GM23338 (cell line): ENCODE data around the gene LTBP4. TPM values are rescaled to one million over a fixed set of nuclear protein-coding genes. Genes with fewer than 3 reads are reported as not detected.
A peak's percentile ranks its signal among the peaks of the same experiment; 100 is the strongest.

Experiments
- ATAC-seq: fragments of 200-7000 bp; cut with Tn5 transposase; 3 replicates; pipeline ENCODE4 v1.9.1; 2020
- DNase-seq: peaks from one replicate; pipeline ENCODE4 v3.0.0-alpha.2; 2015; ENCODE audit warnings: low spot score
- H2AFZ ChIP-seq: fragments of 200-600 bp; sonication (generic); 2 replicates; pipeline ENCODE4 v1.8.0; 2016; ENCODE audit warnings: antibody characterized with exemption, mild to moderate bottlenecking, moderate library complexity
- H3F3A ChIP-seq: fragments of 200-600 bp; sonication (generic); replicated peaks from 2 replicates; pipeline ENCODE4 v1.8.0; 2017; ENCODE audit warnings: antibody characterized with exemption, mixed run types, low read depth
- H3K27ac ChIP-seq: fragments of 200-600 bp; sonication (generic); 2 replicates; pipeline ENCODE4 v1.6.1; 2016; ENCODE audit warnings: low read depth
- H3K27me3 ChIP-seq: fragments of 200-600 bp; sonication (generic); 2 replicates; pipeline ENCODE4 v1.8.0; 2016; ENCODE audit warnings: mild to moderate bottlenecking, mixed run types, moderate library complexity; ENCODE audit not compliant: insufficient read depth
- H3K36me3 ChIP-seq: fragments of 200-600 bp; sonication (generic); 2 replicates; pipeline ENCODE4 v1.8.0; 2016; ENCODE audit warnings: mild to moderate bottlenecking; ENCODE audit not compliant: insufficient read depth
- H3K4me1 ChIP-seq: fragments of 200-600 bp; sonication (generic); 2 replicates; pipeline ENCODE4 v1.8.0; 2016; ENCODE audit warnings: mild to moderate bottlenecking, moderate library complexity; ENCODE audit not compliant: insufficient read depth
- H3K4me2 ChIP-seq: fragments of 200-600 bp; sonication (generic); 2 replicates; pipeline ENCODE4 v1.7.1; 2017; ENCODE audit warnings: mixed run types
- H3K4me3 ChIP-seq: fragments of 200-600 bp; sonication (generic); 2 replicates; pipeline ENCODE4 v1.6.1; 2016; ENCODE audit warnings: mixed run types
- H3K79me2 ChIP-seq: fragments of 200-600 bp; sonication (generic); replicated peaks from 2 replicates; pipeline ENCODE4 v1.8.0; 2017; ENCODE audit warnings: mild to moderate bottlenecking; ENCODE audit not compliant: insufficient read depth
- H3K9me2 ChIP-seq: fragments of 200-600 bp; sonication (generic); 2 replicates; pipeline ENCODE4 v1.8.0; 2017; ENCODE audit not compliant: insufficient read depth
- H4K20me1 ChIP-seq: fragments of 200-600 bp; sonication (generic); replicated peaks from 2 replicates; pipeline ENCODE4 v1.8.0; 2017; ENCODE audit warnings: mild to moderate bottlenecking; ENCODE audit not compliant: insufficient read depth
- H3K27ac Mint-ChIP-seq: 2 replicates; pipeline ENCODE4 v1.8.0; 2020; ENCODE audit warnings: inconsistent platforms, mild to moderate bottlenecking, moderate library complexity, mixed read lengths
- H3K27me3 Mint-ChIP-seq: 3 replicates; pipeline ENCODE4 v1.8.0; 2022; ENCODE audit warnings: low read depth, mild to moderate bottlenecking, moderate library complexity, mixed read lengths, inconsistent platforms; ENCODE audit not compliant: insufficient read depth, poor library complexity
- H3K36me3 Mint-ChIP-seq: 3 replicates; pipeline ENCODE4 v1.8.0; 2021; ENCODE audit warnings: low read depth, mild to moderate bottlenecking, inconsistent platforms, moderate library complexity, mixed read lengths
- H3K4me1 Mint-ChIP-seq: 3 replicates; pipeline ENCODE4 v1.8.0; 2020; ENCODE audit warnings: mild to moderate bottlenecking, inconsistent platforms, mixed read lengths
- H3K4me3 Mint-ChIP-seq: 3 replicates; pipeline ENCODE4 v1.8.0; 2021; ENCODE audit warnings: moderate library complexity, mild to moderate bottlenecking, inconsistent platforms, mixed read lengths
- H3K9me3 Mint-ChIP-seq: 3 replicates; pipeline ENCODE4 v1.8.0; 2020; ENCODE audit warnings: moderate library complexity, mild to moderate bottlenecking, inconsistent platforms, mixed read lengths
- CREB1 ChIP-seq: fragments of 250-450 bp; sonication (Bioruptor Pico); IDR thresholded peaks from 2 replicates; pipeline ENCODE4 v1.5.0; 2020; ENCODE audit warnings: low read depth, mild to moderate bottlenecking, moderate library complexity
- CTCF ChIP-seq, 2 experiments: fragments of 200-600 bp in 1 of 2; sonication (generic) in 1 of 2; conservative IDR thresholded peaks; 2 replicates each; pipeline versions ENCODE4 v1.5.1 to v1.6.1; 2016 to 2017; ENCODE audit warnings: antibody characterized with exemption in 2 of 2, low read depth in 2 of 2, mild to moderate bottlenecking in 2 of 2, moderate library complexity in 1 of 2
- EZH2 ChIP-seq: fragments of 200-600 bp; sonication (generic); IDR thresholded peaks from one replicate; pipeline ENCODE4 v1.8.0; 2017; ENCODE audit warnings: antibody characterized with exemption, mild to moderate bottlenecking, low read depth; ENCODE audit not compliant: unreplicated experiment
- EZH2phosphoT487 ChIP-seq: fragments of 200-600 bp; sonication (generic); IDR thresholded peaks from one replicate; pipeline ENCODE4 v1.8.1; 2018; ENCODE audit warnings: antibody characterized with exemption; ENCODE audit not compliant: unreplicated experiment
- NANOG ChIP-seq: IDR thresholded peaks from 2 replicates; pipeline ENCODE4 v1.6.1; 2016; ENCODE audit warnings: antibody characterized with exemption, borderline replicate concordance
- POLR2AphosphoS5 ChIP-seq: IDR thresholded peaks from 2 replicates; pipeline ENCODE4 v1.6.1; 2016; ENCODE audit warnings: antibody characterized with exemption, low read depth
- STAT1 ChIP-seq: IDR thresholded peaks from one replicate; pipeline ENCODE4 v1.6.1; 2016; ENCODE audit warnings: antibody characterized with exemption; ENCODE audit not compliant: unreplicated experiment
- ZNF114 ChIP-seq: fragments of 250-450 bp; sonication (Bioruptor Pico); IDR thresholded peaks from 2 replicates; pipeline ENCODE4 v1.5.0; 2020; ENCODE audit warnings: mild to moderate bottlenecking, moderate library complexity
- polyA plus RNA-seq: library from polyadenylated mRNA; unstranded; fragments of >200 nt; fragmentation: Nextera tagmentation; extraction: Ambion mirVana; gene quantifications from 2 replicates; pipeline ENCODE4 v1.2.1, GENCODE V29; 2016
- total RNA-seq: library from RNA; depleted of rRNA; stranded (reverse); fragments of >200 nt; shearing (Covaris generic); gene quantifications from 2 replicates; pipeline ENCODE4 v1.2.3, GENCODE V29; 2014

LTBP4 gene
- total and polyA plus RNA-seq, 2 experiments from 2014 or later = 50.3 to 65.0 TPM

GRCh38 chr19:40596608-40597328 lies 4.4 kb upstream of the LTBP4 start:
- H3K4me3 Mint-ChIP-seq = peak overlapping the region; percentile 26; the same call in 1 of the 3 replicates
- H3K27ac Mint-ChIP-seq = no peak overlapping the region
- Histone ChIP-seq H4K20me1 (no peaks in the 10 kb centered on the region; the same call in 1 of the 2 replicates), H3K27me3 (peaks cover 62% of the 10 kb centered on the region), H3K4me2 (peak overlapping the region; percentile 86), H3F3A (peaks cover 15% of the 10 kb centered on the region; the same call in 1 of the 2 replicates), H3K4me3 (peak overlapping the region; percentile 61), H3K79me2 (no peaks in the 10 kb centered on the region), H3K4me1 (peaks cover 39% of the 10 kb centered on the region), H2AFZ (0 out of 2 replicates have a peak overlapping the region, but pooled peaks have one; percentile 63), H3K9me2 (no peaks in the 10 kb centered on the region), H3K36me3 (no peaks in the 10 kb centered on the region), H3K27ac (no peak overlapping the region)
- peaks cover 53% of the 10 kb centered on the region for H3K27me3 Mint-ChIP-seq
- ATAC-seq (peak; percentile 35), DNase-seq (peak; percentile 80)
- no peaks in the 10 kb centered on the region for H3K36me3 Mint-ChIP-seq
- no peak for TF ChIP-seq STAT1
- 0 out of 2 replicates have a peak, but pooled peaks have one; percentile 26 for TF ChIP-seq POLR2AphosphoS5
- peaks cover 34% of the 10 kb centered on the region for H3K4me1 Mint-ChIP-seq
- H3K9me3 Mint-ChIP-seq = no peaks in the 10 kb centered on the region; the same call in 2 of the 3 replicates

- DNase-seq = no peak
- H3K27me3 Mint-ChIP-seq = peaks cover 58% of the 10 kb centered on the region
- H3K27me3 ChIP-seq = peaks cover 68% of the 10 kb centered on the region
Measured at GRCh38 chr19:40597329-40597838, 3.8 kb upstream of the LTBP4 start.

GRCh38 chr19:40598121-40598917 lies 2.9 kb upstream of the LTBP4 start:
- no peaks in the 10 kb centered on the region for H3K79me2 ChIP-seq
- no peaks in the 10 kb centered on the region for H3K9me2 ChIP-seq
- no peaks in the 10 kb centered on the region; the same call in 1 of the 2 replicates for H4K20me1 ChIP-seq
- peaks cover 66% of the 10 kb centered on the region for H3K27me3 Mint-ChIP-seq
- peaks cover 22% of the 10 kb centered on the region for H3F3A ChIP-seq
- peak overlapping the region; percentile 53; the same call in 1 of the 2 replicates for H3K27ac ChIP-seq
- H3K4me1 ChIP-seq = peaks cover 52% of the 10 kb centered on the region
- peak overlapping the region; percentile 86 for H3K4me2 ChIP-seq
- no peaks in the 10 kb centered on the region for H3K36me3 ChIP-seq
- H3K27ac Mint-ChIP-seq = peak overlapping the region; percentile 73
- H2AFZ ChIP-seq = peak overlapping the region; percentile 92; the same call in 1 of the 2 replicates
- H3K4me3 ChIP-seq = peak overlapping the region; percentile 70
- peaks cover 76% of the 10 kb centered on the region for H3K27me3 ChIP-seq
- peak; percentile 97 for DNase-seq
- H3K36me3 Mint-ChIP-seq = no peaks in the 10 kb centered on the region
- peak; percentile 56 for ATAC-seq
- H3K4me3 Mint-ChIP-seq = peak overlapping the region; percentile 87
- no peaks in the 10 kb centered on the region; the same call in 2 of the 3 replicates for H3K9me3 Mint-ChIP-seq
- TF ChIP-seq CTCF (conservative IDR thresholded peaks at IDR 0.05; ENCODE audit: low read depth in 2 of 2) (peak; percentile 98 to 100), EZH2 (no peak), CREB1 (peak; percentile 64), NANOG (no peak), POLR2AphosphoS5 (peak; percentile 80), EZH2phosphoT487 (no peak)
- H3K4me1 Mint-ChIP-seq = peaks cover 48% of the 10 kb centered on the region

More at GRCh38 chr19:40597329-40597838, 3.8 kb upstream of the LTBP4 start:
- Histone ChIP-seq H4K20me1 (no peaks in the 10 kb centered on the region; the same call in 1 of the 2 replicates), H3K27ac (no peak overlapping the region), H3K79me2 (no peaks in the 10 kb centered on the region), H3K36me3 (no peaks in the 10 kb centered on the region), H2AFZ (0 out of 2 replicates have a peak overlapping the region, but pooled peaks have one; percentile 23), H3K9me2 (no peaks in the 10 kb centered on the region), H3F3A (peaks cover 15% of the 10 kb centered on the region; the same call in 1 of the 2 replicates), H3K4me1 (peaks cover 42% of the 10 kb centered on the region), H3K4me3 (peak overlapping the region; percentile 61), H3K4me2 (peak overlapping the region; percentile 86)
- H3K36me3 Mint-ChIP-seq = no peaks in the 10 kb centered on the region
- TF ChIP-seq ZNF114 (CRISPR knock-in tag) (no peak), EZH2 (peak; percentile 42)
- peak overlapping the region; percentile 70 for H3K4me3 Mint-ChIP-seq
- H3K4me1 Mint-ChIP-seq = peaks cover 39% of the 10 kb centered on the region
- no peak overlapping the region for H3K27ac Mint-ChIP-seq
- ATAC-seq = no peak
- no peaks in the 10 kb centered on the region; the same call in 2 of the 3 replicates for H3K9me3 Mint-ChIP-seq
